ENCODE results near the gene DLG5. TPM values are rescaled to one million over a fixed set of nuclear protein-coding genes. Genes with fewer than 3 reads are reported as not detected.

DLG5 gene
- total and polyA plus RNA-seq, 8 donors: 11.3 to 19.4 (median 13.5) TPM

GRCh38 chr10:77801474-77802161 lies 124.9 kb downstream of the DLG5 start:
- intact Hi-C loops (cut with DNase I): no loop called here
- H3K36me3 ChIP-seq: peaks cover 0 to 32% (median 3%) of the 10 kb centered on the region in 3 donors
- no peak for DNase-seq

GRCh38 chr10:77800738-77801266 lies 125.8 kb downstream of the DLG5 start:
- no peak for TF ChIP-seq CTCF (IDR thresholded peaks at IDR 0.05)
- ATAC-seq (no peak), DNase-seq (peak in 1 of 6 donors; percentile 20), FAIRE-seq (no peak)
- Histone ChIP-seq H3K4me1 (no peaks in the 10 kb centered on the region), H3K27me3 (no peaks in the 10 kb centered on the region), H3K36me3 (peaks cover 0 to 35% (median 3%) of the 10 kb centered on the region in 3 donors), H3K9me3 (no peaks in the 10 kb centered on the region), H3K27ac (no peak overlapping the region), H3K4me3 (no peak overlapping the region)
- intact Hi-C loops (cut with DNase I): no loop called here
- 96% methylated on average over 5 of the region's 5 CpGs for WGBS, 2 donors

More at GRCh38 chr10:77801474-77802161, 124.9 kb downstream of the DLG5 start:
- no peak overlapping the region for H3K27ac ChIP-seq
- no peak for ATAC-seq
- H3K9me3 ChIP-seq: no peaks in the 10 kb centered on the region
- no peak overlapping the region for H3K4me3 ChIP-seq
- 77 to 81% methylated on average over 14 of the region's 14 CpGs for WGBS, 2 donors
- no peaks in the 10 kb centered on the region for H3K4me1 ChIP-seq
- no peak for TF ChIP-seq CTCF (IDR thresholded peaks at IDR 0.05)
- H3K27me3 ChIP-seq: no peaks in the 10 kb centered on the region
- FAIRE-seq: no peak

GRCh38 chr10:77800320-77800719 lies 126.2 kb downstream of the DLG5 start:
- no peaks in the 10 kb centered on the region for H3K27me3 ChIP-seq
- intact Hi-C loops (cut with DNase I): no loop called here
- H3K9me3 ChIP-seq: no peaks in the 10 kb centered on the region
- H3K36me3 ChIP-seq: peaks cover 0 to 35% (median 3%) of the 10 kb centered on the region in 3 donors
- WGBS, 2 donors: 89 to 92% methylated on average over 13 of the region's 13 CpGs
- H3K4me1 ChIP-seq: no peaks in the 10 kb centered on the region
- no peak overlapping the region for H3K4me3 ChIP-seq
- no peak for FAIRE-seq
- H3K27ac ChIP-seq: no peak overlapping the region
- DNase-seq: peak in 1 of 6 donors; percentile 16
- no peak for ATAC-seq
- no peak for TF ChIP-seq CTCF (IDR thresholded peaks at IDR 0.05)

GRCh38 chr10:77799352-77799751 lies 127.2 kb downstream of the DLG5 start:
- Histone ChIP-seq H3K36me3 (peaks cover 0 to 37% (median 3%) of the 10 kb centered on the region in 3 donors), H3K27me3 (no peaks in the 10 kb centered on the region), H3K4me3 (no peak overlapping the region), H3K9me3 (no peaks in the 10 kb centered on the region), H3K27ac (no peak overlapping the region), H3K4me1 (no peaks in the 10 kb centered on the region)
- TF ChIP-seq CTCF (IDR thresholded peaks at IDR 0.05): no peak
- WGBS, 2 donors: 94 to 96% methylated on average over 5 of the region's 5 CpGs
- intact Hi-C loops (cut with DNase I): no loop called here
- ATAC-seq (no peak), DNase-seq (peak in 1 of 6 donors; percentile 6), FAIRE-seq (no peak)

GRCh38 chr10:77798940-77799339 lies 127.6 kb downstream of the DLG5 start:
- Histone ChIP-seq H3K27me3 (no peaks in the 10 kb centered on the region), H3K4me1 (no peaks in the 10 kb centered on the region), H3K9me3 (no peaks in the 10 kb centered on the region), H3K27ac (no peak overlapping the region), H3K36me3 (peaks cover 0 to 41% (median 3%) of the 10 kb centered on the region in 3 donors), H3K4me3 (no peak overlapping the region)
- intact Hi-C loops (cut with DNase I): no loop called here
- DNase-seq: peak in 1 of 6 donors; percentile 1
- ATAC-seq: no peak
- no peak for FAIRE-seq
- WGBS, 2 donors: 69 to 76% methylated on average over 2 of the region's 2 CpGs
- TF ChIP-seq CTCF (IDR thresholded peaks at IDR 0.05): no peak

Data from pancreas (tissue), 10 donors.